ENCODE results near the gene RAX. TPM values are rescaled to one million over a fixed set of nuclear protein-coding genes. Genes with fewer than 3 reads are reported as not detected.

Gene RAX
- total RNA-seq, 1 donor from 2014 or later = not detected

DNA sequence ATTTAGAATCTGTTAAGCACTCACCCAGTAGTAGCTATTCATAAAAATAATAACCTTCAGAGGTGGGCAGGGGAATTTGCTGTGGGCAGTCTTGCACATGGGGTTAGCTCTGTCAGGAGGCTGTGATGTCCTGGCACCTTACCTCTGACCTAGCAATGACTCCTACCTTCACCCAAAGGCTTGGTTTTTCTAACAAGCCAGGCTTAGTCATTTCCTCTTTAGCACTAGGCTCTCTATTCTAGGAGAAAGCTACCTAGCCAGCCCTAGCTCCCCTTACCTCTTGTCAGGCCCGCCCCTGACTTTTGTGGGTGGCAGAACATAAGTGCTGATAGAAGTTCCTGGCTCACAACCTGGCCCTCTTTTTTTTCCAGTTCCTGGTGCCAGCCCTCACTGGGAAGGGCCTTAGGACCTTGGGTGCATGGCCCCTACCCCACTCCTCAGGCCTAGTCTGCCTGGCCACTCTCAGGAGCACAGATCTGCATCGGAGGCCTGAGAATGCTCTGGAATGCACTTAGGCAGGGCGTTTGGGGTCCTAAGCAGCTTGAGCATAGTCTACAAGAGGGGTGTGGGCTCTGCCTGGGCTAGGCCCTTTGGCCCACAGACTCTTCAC is 27.5 kb upstream of the RAX start:
- H3K9me3 ChIP-seq = no peaks in the 10 kb centered on the region
- no peak overlapping the region for H3K27ac ChIP-seq
- no peak for DNase-seq (ENCODE audit: low spot score in 2 of 2)
- TF ChIP-seq, protein P1, sequence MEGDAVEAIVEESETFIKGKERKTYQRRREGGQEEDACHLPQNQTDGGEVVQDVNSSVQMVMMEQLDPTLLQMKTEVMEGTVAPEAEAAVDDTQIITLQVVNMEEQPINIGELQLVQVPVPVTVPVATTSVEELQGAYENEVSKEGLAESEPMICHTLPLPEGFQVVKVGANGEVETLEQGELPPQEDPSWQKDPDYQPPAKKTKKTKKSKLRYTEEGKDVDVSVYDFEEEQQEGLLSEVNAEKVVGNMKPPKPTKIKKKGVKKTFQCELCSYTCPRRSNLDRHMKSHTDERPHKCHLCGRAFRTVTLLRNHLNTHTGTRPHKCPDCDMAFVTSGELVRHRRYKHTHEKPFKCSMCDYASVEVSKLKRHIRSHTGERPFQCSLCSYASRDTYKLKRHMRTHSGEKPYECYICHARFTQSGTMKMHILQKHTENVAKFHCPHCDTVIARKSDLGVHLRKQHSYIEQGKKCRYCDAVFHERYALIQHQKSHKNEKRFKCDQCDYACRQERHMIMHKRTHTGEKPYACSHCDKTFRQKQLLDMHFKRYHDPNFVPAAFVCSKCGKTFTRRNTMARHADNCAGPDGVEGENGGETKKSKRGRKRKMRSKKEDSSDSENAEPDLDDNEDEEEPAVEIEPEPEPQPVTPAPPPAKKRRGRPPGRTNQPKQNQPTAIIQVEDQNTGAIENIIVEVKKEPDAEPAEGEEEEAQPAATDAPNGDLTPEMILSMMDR (IDR thresholded peaks at IDR 0.05) = no peak
- no peaks in the 10 kb centered on the region for H3K27me3 ChIP-seq
- H3K4me1 ChIP-seq = no peaks in the 10 kb centered on the region
- no peaks in the 10 kb centered on the region for H3K36me3 ChIP-seq
- H3K4me3 ChIP-seq = no peak overlapping the region
- intact Hi-C loops (cut with DNase I) = no loop called here

DNA sequence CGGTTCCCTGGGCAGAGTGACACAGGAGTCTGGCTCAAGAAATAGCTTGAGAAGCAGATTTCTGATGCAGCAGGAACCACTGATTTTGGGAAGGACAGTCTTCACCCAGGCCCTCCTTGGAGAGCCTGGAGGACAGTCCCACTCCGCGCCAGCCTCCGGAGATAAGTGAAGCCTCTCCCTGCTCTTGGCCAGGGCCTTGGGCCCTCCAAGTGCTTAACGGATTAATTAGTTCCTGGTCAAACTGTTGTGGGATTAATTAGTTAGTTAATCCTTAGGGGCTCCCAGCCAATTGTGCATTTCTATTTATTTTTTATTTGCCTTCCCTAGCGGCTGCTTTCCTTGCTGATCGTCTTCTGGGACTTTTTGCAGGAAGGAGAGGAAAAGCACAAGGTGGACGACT is 25.6 kb upstream of the RAX start:
- Histone ChIP-seq H3K27ac (no peak overlapping the region), H3K36me3 (no peaks in the 10 kb centered on the region), H3K4me3 (no peak overlapping the region), H3K4me1 (no peaks in the 10 kb centered on the region), H3K9me3 (no peaks in the 10 kb centered on the region), H3K27me3 (no peaks in the 10 kb centered on the region)
- no peak for DNase-seq (ENCODE audit: low spot score in 2 of 2)
- TF ChIP-seq, protein P1 (IDR thresholded peaks at IDR 0.05) = no peak
- intact Hi-C loops (cut with DNase I) = no loop called here

DNA sequence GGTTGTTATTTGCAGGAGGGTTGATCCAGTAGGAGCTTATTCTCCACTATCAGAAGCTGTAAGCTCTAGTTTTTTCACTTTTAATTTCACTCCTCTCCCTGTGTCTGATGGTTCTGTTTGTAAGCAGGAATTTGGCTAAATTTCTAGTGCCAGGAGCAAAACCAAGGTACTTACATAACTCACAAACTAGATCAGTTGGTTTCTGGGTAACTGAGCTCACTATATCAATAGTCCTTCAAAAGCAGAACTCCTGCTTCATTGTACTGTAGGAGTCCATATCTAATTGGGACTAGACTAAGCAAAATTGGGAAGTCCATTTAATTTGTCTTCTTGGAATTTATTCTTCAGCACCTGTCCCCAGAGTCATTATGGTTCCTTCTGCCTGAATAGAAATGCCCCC is 20.1 kb upstream of the RAX start:
- Histone ChIP-seq H3K27ac (no peak overlapping the region), H3K36me3 (no peaks in the 10 kb centered on the region), H3K4me1 (no peaks in the 10 kb centered on the region), H3K4me3 (no peak overlapping the region), H3K27me3 (no peaks in the 10 kb centered on the region), H3K9me3 (no peaks in the 10 kb centered on the region)
- intact Hi-C loops (cut with DNase I) = no loop called here
- DNase-seq (ENCODE audit: low spot score in 2 of 2) = no peak
- TF ChIP-seq, protein P1 (IDR thresholded peaks at IDR 0.05) = no peak

DNA sequence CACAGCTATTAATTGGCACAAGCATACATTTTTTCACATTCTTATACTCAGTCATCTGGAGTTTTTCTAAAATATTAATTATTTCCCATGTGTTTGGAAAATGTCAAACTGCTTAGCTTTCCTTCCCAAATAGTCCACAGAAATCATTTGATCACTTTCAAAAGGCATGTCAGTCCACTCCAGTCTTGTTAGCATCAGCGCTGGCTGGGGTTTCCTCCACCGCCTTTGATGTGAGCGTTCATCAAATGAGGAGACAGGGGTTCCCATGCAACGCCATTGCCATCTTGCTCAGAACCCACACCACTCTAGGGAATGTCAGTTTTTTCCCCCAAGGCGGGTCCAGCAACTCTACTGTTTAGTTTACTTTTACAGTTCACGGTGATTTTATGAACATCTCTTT is 13.1 kb upstream of the RAX start:
- Histone ChIP-seq H3K36me3 (no peaks in the 10 kb centered on the region), H3K9me3 (no peaks in the 10 kb centered on the region), H3K4me1 (no peaks in the 10 kb centered on the region), H3K27me3 (no peaks in the 10 kb centered on the region), H3K4me3 (no peak overlapping the region), H3K27ac (no peak overlapping the region)
- intact Hi-C loops (cut with DNase I) = no loop called here
- no peak for DNase-seq (ENCODE audit: low spot score in 2 of 2)
- TF ChIP-seq, protein P1 (IDR thresholded peaks at IDR 0.05) = no peak

DNA sequence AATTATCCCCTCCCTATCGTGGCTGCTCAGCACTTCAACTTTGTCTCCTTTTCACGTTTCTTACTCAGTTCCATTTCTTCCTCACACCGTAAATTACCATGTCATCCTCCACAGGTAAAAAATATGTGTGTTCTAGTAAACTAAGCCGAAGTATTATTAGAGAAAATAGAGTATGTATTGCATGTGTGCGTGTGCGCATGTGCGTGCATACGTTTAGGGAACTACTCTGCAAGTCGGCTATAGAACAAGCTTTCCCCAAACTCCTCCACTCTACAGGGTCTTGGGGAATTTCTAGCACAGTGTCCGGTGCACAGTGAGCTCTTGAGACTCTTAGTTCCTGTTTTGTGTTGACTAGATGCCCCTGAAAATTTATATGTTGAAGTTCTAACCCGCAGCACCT is 9.1 kb upstream of the RAX start:
- no peak for DNase-seq (ENCODE audit: low spot score in 2 of 2)
- H3K27ac ChIP-seq = no peak overlapping the region
- no peaks in the 10 kb centered on the region for H3K27me3 ChIP-seq
- TF ChIP-seq, protein P1 (IDR thresholded peaks at IDR 0.05) = no peak
- intact Hi-C loops (cut with DNase I) = no loop called here
- no peaks in the 10 kb centered on the region for H3K9me3 ChIP-seq
- no peaks in the 10 kb centered on the region for H3K4me1 ChIP-seq
- no peak overlapping the region for H3K4me3 ChIP-seq
- no peaks in the 10 kb centered on the region for H3K36me3 ChIP-seq

DNA sequence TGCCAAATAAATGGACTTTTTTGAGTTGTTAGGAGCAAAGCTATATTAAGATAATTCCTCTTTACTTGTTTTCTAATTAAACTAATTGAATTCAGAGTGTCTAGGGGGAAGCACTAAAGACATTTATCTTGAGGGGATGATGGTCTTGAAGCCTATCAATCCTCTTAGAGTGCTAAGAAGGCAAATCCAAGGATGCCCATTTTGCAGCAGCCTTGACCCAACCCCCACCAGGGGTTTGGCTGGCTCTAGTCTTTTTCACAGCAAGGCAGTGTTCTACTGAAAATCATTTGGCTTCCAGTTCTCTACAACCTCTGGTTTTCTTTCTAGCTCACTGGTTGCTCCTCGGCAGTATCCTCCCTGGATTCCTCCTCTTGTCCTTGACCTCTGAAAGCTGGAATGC is 6.5 kb upstream of the RAX start:
- TF ChIP-seq, protein P1 (IDR thresholded peaks at IDR 0.05) = no peak
- H3K4me1 ChIP-seq = no peaks in the 10 kb centered on the region
- intact Hi-C loops (cut with DNase I) = no loop called here
- H3K4me3 ChIP-seq = no peak overlapping the region
- H3K9me3 ChIP-seq = no peaks in the 10 kb centered on the region
- no peaks in the 10 kb centered on the region for H3K36me3 ChIP-seq
- H3K27me3 ChIP-seq = no peaks in the 10 kb centered on the region
- DNase-seq (ENCODE audit: low spot score in 2 of 2) = no peak
- H3K27ac ChIP-seq = no peak overlapping the region

Measured in ascending aorta (tissue), 2 donors.